Caki2 (cell line): Measurements from ENCODE around the gene EFCAB12. TPM values are rescaled to one million over a fixed set of nuclear protein-coding genes. Genes with fewer than 3 reads are reported as not detected.
"Not testable (repeated sequence)": the region's sequence is repeated elsewhere in the genome, so short reads cannot be mapped to it uniquely, and the experiment has no call there.

Source experiments
- DNase-seq: peaks from one replicate; pipeline ENCODE4 v3.0.0-alpha.2; 2015; ENCODE audit warnings: low read depth
- in situ Hi-C: cut with HindIII; loops from 2 replicates; pipeline ENCODE4 v1.10.0; 2016; ENCODE audit warnings: low sequenced_read_pairs, low pct_unique_long_range_greater_than_20kb, mixed read lengths
- total RNA-seq: library from RNA; depleted of rRNA; stranded (reverse); fragments of >200 nt; shearing (Covaris generic); gene quantifications from 2 replicates; pipeline ENCODE4 v1.2.3, GENCODE V29; 2014; ENCODE audit warnings: low replicate concordance

Gene EFCAB12
- total RNA-seq, 1 experiment from 2014 or later: not detected

GRCh38 chr3:129428007-129428375, 445 bp downstream of the EFCAB12 start:
- no peak for DNase-seq
- in situ Hi-C loops: no loop called here

GRCh38 chr3:129425619-129426018, 2.8 kb downstream of the EFCAB12 start:
- in situ Hi-C loops: no loop called here
- DNase-seq: no peak

GRCh38 chr3:129425213-129425612, 3.2 kb downstream of the EFCAB12 start:
- in situ Hi-C loops: no loop called here
- no peak for DNase-seq

GRCh38 chr3:129424185-129424841, 4.1 kb downstream of the EFCAB12 start:
- in situ Hi-C loops: no loop called here
- DNase-seq: no peak

GRCh38 chr3:129422897-129423296, 5.5 kb downstream of the EFCAB12 start:
- no peak for DNase-seq
- in situ Hi-C loops: no loop called here

GRCh38 chr3:129421988-129422745, 6.3 kb downstream of the EFCAB12 start:
- in situ Hi-C loops: no loop called here
- no peak for DNase-seq

- in situ Hi-C loops: no loop called here
- DNase-seq: no peak
Measured at GRCh38 chr3:129421236-129421883, 7.1 kb downstream of the EFCAB12 start.

- DNase-seq: no peak
- in situ Hi-C loops: no loop called here
Measured at GRCh38 chr3:129419476-129419875, 9.0 kb downstream of the EFCAB12 start.

- in situ Hi-C loops: no loop called here
- no peak for DNase-seq
Measured at GRCh38 chr3:129418041-129418973, 10.1 kb downstream of the EFCAB12 start.

- in situ Hi-C loops: no loop called here
- no peak for DNase-seq
Measured at GRCh38 chr3:129417326-129417725, 11.1 kb downstream of the EFCAB12 start.

- DNase-seq: no peak
- in situ Hi-C loops: no loop called here
Measured at GRCh38 chr3:129416415-129416814, 12.0 kb downstream of the EFCAB12 start.

GRCh38 chr3:129415830-129416229, 12.6 kb downstream of the EFCAB12 start:
- in situ Hi-C loops: no loop called here
- no peak for DNase-seq

- in situ Hi-C loops: no loop called here
- DNase-seq: no peak
Measured at GRCh38 chr3:129415378-129415777, 13.1 kb downstream of the EFCAB12 start.

GRCh38 chr3:129413687-129414506, 14.5 kb downstream of the EFCAB12 start:
- peak; percentile 76 for DNase-seq
- in situ Hi-C loops: no loop called here

GRCh38 chr3:129413238-129413637, 15.2 kb downstream of the EFCAB12 start:
- in situ Hi-C loops, DNase-seq: not testable (repeated sequence)

GRCh38 chr3:129412542-129413198, 15.8 kb downstream of the EFCAB12 start:
- in situ Hi-C loops: no loop called here
- no peak for DNase-seq

GRCh38 chr3:129410971-129411370, 17.5 kb downstream of the EFCAB12 start:
- no peak for DNase-seq
- in situ Hi-C loops: no loop called here
